G401 (cell line): ENCODE data around the gene GRIK4. TPM values are rescaled to one million over a fixed set of nuclear protein-coding genes. Genes with fewer than 3 reads are reported as not detected.

Experiments used
- DNase-seq: peaks from one replicate; pipeline ENCODE4 v3.0.0-alpha.2; 2015; ENCODE audit warnings: low spot score
- in situ Hi-C: cut with HindIII; loops from 2 replicates; pipeline ENCODE4 v1.10.0; 2016; ENCODE audit warnings: low sequenced_read_pairs, mixed read lengths
- total RNA-seq: library from RNA; depleted of rRNA; stranded (reverse); fragments of >200 nt; shearing (Covaris generic); gene quantifications from 2 replicates; pipeline ENCODE4 v1.2.3, GENCODE V29; 2014

GRIK4 gene
- total RNA-seq, 1 experiment from 2014 or later: 0.51 TPM

- no peak for DNase-seq
- in situ Hi-C loops: no loop called here
These were observed 10.5 kb downstream of the GRIK4 start for GRCh38 chr11:120522021-120522420.

- in situ Hi-C loops: no loop called here
- DNase-seq: no peak
These were observed 11.2 kb downstream of the GRIK4 start for GRCh38 chr11:120522736-120523135.

- DNase-seq: peak; percentile 10
- in situ Hi-C loops: no loop called here
These were observed 11.6 kb downstream of the GRIK4 start for GRCh38 chr11:120523196-120523595.

- no peak for DNase-seq
- in situ Hi-C loops: no loop called here
These were observed 13.1 kb downstream of the GRIK4 start for GRCh38 chr11:120524536-120525085.

- in situ Hi-C loops: no loop called here
These were observed 14.0 kb downstream of the GRIK4 start for GRCh38 chr11:120525261-120526171.

GRCh38 chr11:120526241-120526640 is 14.7 kb downstream of the GRIK4 start:
- in situ Hi-C loops: no loop called here
- DNase-seq: no peak

More at GRCh38 chr11:120525261-120526171, 14.0 kb downstream of the GRIK4 start:
- DNase-seq: no peak

GRCh38 chr11:120527111-120527761 is 15.7 kb downstream of the GRIK4 start:
- in situ Hi-C loops: no loop called here
- DNase-seq: no peak

GRCh38 chr11:120528749-120529148 is 17.2 kb downstream of the GRIK4 start:
- no peak for DNase-seq
- in situ Hi-C loops: no loop called here

- in situ Hi-C loops: no loop called here
- DNase-seq: no peak
These were observed 17.7 kb downstream of the GRIK4 start for GRCh38 chr11:120529214-120529613.

- in situ Hi-C loops: no loop called here
These were observed 18.4 kb downstream of the GRIK4 start for GRCh38 chr11:120529911-120530310.

GRCh38 chr11:120532082-120532831 is 20.7 kb downstream of the GRIK4 start:
- no peak for DNase-seq
- in situ Hi-C loops: no loop called here

More at GRCh38 chr11:120529911-120530310, 18.4 kb downstream of the GRIK4 start:
- DNase-seq: no peak

GRCh38 chr11:120532832-120533196 is 21.3 kb downstream of the GRIK4 start:
- in situ Hi-C loops: no loop called here
- no peak for DNase-seq

- peak; percentile 15 for DNase-seq
- in situ Hi-C loops: no loop called here
These were observed 24.7 kb downstream of the GRIK4 start for GRCh38 chr11:120536091-120536796.

GRCh38 chr11:120536797-120537169 is 25.2 kb downstream of the GRIK4 start:
- no peak for DNase-seq
- in situ Hi-C loops: no loop called here

GRCh38 chr11:120537996-120538395 is 26.4 kb downstream of the GRIK4 start:
- DNase-seq: no peak
- in situ Hi-C loops: no loop called here

- in situ Hi-C loops: no loop called here
- no peak for DNase-seq
These were observed 27.2 kb downstream of the GRIK4 start for GRCh38 chr11:120538707-120539106.

GRCh38 chr11:120539667-120540369 is 28.3 kb downstream of the GRIK4 start:
- DNase-seq: no peak
- in situ Hi-C loops: no loop called here

GRCh38 chr11:120540744-120541465 is 29.4 kb downstream of the GRIK4 start:
- no peak for DNase-seq
- in situ Hi-C loops: no loop called here
